ENCODE data around the gene EMC8. TPM values are rescaled to one million over a fixed set of nuclear protein-coding genes. Genes with fewer than 3 reads are reported as not detected.

EMC8 gene
- total RNA-seq, 1 donor from 2014 or later = 35.5 TPM

- no peaks in the 10 kb centered on the region for H3K36me3 Mint-ChIP-seq (ENCODE audit: unreplicated experiment)
- TF ChIP-seq CTCF (IDR thresholded peaks at IDR 0.05) = no peak
- H3K27ac Mint-ChIP-seq (ENCODE audit: unreplicated experiment) = no peak overlapping the region
- H3K4me1 Mint-ChIP-seq (ENCODE audit: unreplicated experiment) = peaks cover 5% of the 10 kb centered on the region
- H3K9me3 Mint-ChIP-seq (ENCODE audit: unreplicated experiment) = no peaks in the 10 kb centered on the region
- H3K4me3 Mint-ChIP-seq (ENCODE audit: unreplicated experiment) = no peak overlapping the region
- no peaks in the 10 kb centered on the region for H3K27me3 Mint-ChIP-seq (ENCODE audit: unreplicated experiment)
- DNase-seq (ENCODE audit: extremely low spot score, unreplicated experiment) = no peak
These were observed 60.2 kb downstream of the EMC8 start for GRCh38 chr16:85738923-85739715.

GRCh38 chr16:85736921-85737320, 62.4 kb downstream of the EMC8 start:
- Mint-ChIP-seq H3K27me3 (ENCODE audit: unreplicated experiment) (no peaks in the 10 kb centered on the region), H3K27ac (ENCODE audit: unreplicated experiment) (no peak overlapping the region), H3K4me3 (ENCODE audit: unreplicated experiment) (no peak overlapping the region), H3K4me1 (ENCODE audit: unreplicated experiment) (peaks cover 5% of the 10 kb centered on the region), H3K9me3 (ENCODE audit: unreplicated experiment) (no peaks in the 10 kb centered on the region), H3K36me3 (ENCODE audit: unreplicated experiment) (no peaks in the 10 kb centered on the region)
- TF ChIP-seq CTCF (IDR thresholded peaks at IDR 0.05) = no peak
- DNase-seq (ENCODE audit: extremely low spot score, unreplicated experiment) = no peak

DNA sequence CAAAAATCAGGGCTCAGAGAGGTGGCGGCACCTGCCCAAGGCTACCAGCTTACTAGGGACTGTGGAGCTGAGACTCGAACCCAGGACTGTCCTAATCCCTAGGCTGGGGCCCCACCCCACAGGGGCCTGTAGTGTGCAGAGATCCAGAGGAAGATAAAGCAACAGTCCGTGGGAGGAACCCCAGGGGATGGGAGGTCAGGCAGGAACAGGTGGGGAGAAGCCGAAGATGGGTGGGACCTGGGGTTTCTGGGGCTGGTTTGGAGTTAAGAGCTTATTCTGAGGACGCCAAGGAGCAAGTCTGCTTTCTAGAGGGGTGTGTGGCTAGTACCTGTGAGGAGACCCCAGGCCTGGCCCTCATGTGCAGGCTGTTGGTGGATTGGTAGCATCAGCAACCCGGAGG, 63.4 kb downstream of the EMC8 start:
- peaks cover 5% of the 10 kb centered on the region for H3K4me1 Mint-ChIP-seq (ENCODE audit: unreplicated experiment)
- no peaks in the 10 kb centered on the region for H3K9me3 Mint-ChIP-seq (ENCODE audit: unreplicated experiment)
- no peak overlapping the region for H3K27ac Mint-ChIP-seq (ENCODE audit: unreplicated experiment)
- no peaks in the 10 kb centered on the region for H3K27me3 Mint-ChIP-seq (ENCODE audit: unreplicated experiment)
- H3K36me3 Mint-ChIP-seq (ENCODE audit: unreplicated experiment) = no peaks in the 10 kb centered on the region
- TF ChIP-seq CTCF (IDR thresholded peaks at IDR 0.05) = no peak
- DNase-seq (ENCODE audit: extremely low spot score, unreplicated experiment) = no peak
- H3K4me3 Mint-ChIP-seq (ENCODE audit: unreplicated experiment) = no peak overlapping the region

DNA sequence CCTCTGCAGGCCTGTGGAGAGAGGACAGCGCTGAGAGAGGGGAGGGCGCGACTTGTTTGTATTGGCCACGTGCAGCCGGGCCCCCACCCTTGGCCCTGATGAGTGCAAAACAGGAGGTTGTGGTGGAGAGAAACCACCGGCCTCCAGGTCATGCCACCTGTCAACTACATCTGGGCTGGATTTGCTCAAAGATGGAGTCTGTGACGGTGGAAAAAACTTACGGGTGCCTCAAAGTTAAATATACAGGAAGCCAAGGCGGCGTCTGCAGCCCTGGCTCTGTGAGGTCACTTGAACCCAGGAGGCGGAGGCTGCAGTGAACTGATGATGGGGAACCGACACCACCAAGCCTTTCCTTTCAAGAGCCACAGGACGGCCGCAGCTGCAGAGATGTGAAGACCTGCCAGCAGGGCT, 64.1 kb downstream of the EMC8 start:
- Mint-ChIP-seq H3K27me3 (ENCODE audit: unreplicated experiment) (no peaks in the 10 kb centered on the region), H3K4me1 (ENCODE audit: unreplicated experiment) (peaks cover 5% of the 10 kb centered on the region), H3K4me3 (ENCODE audit: unreplicated experiment) (no peak overlapping the region), H3K9me3 (ENCODE audit: unreplicated experiment) (no peaks in the 10 kb centered on the region), H3K36me3 (ENCODE audit: unreplicated experiment) (no peaks in the 10 kb centered on the region), H3K27ac (ENCODE audit: unreplicated experiment) (no peak overlapping the region)
- no peak for DNase-seq (ENCODE audit: extremely low spot score, unreplicated experiment)
- TF ChIP-seq CTCF (IDR thresholded peaks at IDR 0.05) = no peak

DNA sequence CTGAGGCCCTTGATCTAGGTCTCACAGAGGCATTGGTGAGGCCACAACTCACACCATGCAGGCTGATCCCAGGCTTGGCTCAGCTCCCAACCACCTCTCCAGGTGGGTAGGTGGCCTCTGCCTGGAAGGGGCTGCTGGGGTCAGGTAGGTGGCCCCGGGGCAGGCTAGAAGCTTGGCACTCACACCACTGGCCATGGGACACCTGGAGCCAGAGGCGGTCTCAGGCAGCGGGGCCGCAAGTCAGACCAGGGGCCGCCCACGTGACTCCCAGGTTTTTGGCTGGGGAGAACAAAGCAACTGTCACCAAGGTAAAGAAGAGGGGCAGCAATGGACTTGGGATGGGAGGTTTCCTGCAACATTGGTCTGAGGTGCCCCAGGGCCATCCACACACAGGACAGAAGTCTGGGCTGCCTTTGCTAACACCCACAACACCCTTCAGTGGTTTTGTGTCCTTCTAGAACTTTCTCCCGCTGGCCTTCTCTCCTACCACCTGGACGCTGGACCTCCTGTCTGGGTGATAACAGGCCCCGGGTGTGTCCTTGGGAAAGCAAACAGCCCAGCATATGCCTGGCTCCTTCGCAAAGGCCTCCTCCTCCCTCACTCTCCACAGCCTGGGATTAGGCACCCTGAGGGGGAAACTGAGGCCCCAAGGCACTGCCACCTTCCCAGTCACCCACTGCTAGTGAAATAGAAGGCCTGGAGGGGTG, 64.9 kb downstream of the EMC8 start:
- H3K36me3 Mint-ChIP-seq (ENCODE audit: unreplicated experiment) = no peaks in the 10 kb centered on the region
- peaks cover 5% of the 10 kb centered on the region for H3K4me1 Mint-ChIP-seq (ENCODE audit: unreplicated experiment)
- TF ChIP-seq CTCF (IDR thresholded peaks at IDR 0.05) = no peak
- DNase-seq (ENCODE audit: extremely low spot score, unreplicated experiment) = no peak
- no peak overlapping the region for H3K4me3 Mint-ChIP-seq (ENCODE audit: unreplicated experiment)
- H3K27ac Mint-ChIP-seq (ENCODE audit: unreplicated experiment) = no peak overlapping the region
- H3K9me3 Mint-ChIP-seq (ENCODE audit: unreplicated experiment) = no peaks in the 10 kb centered on the region
- no peaks in the 10 kb centered on the region for H3K27me3 Mint-ChIP-seq (ENCODE audit: unreplicated experiment)

Measured in osteocyte (in vitro differentiated cells).